ENCODE data around the gene SMU1. TPM values are rescaled to one million over a fixed set of nuclear protein-coding genes. Genes with fewer than 3 reads are reported as not detected.
"Not testable (repeated sequence)": the region's sequence is repeated elsewhere in the genome, so short reads cannot be mapped to it uniquely, and the experiment has no call there.

The SMU1 gene
- total and polyA plus RNA-seq, 2 donors (not counting 1 experiment from before 2014, with no cell fraction given) = 19.1 to 31.0 TPM

DNA sequence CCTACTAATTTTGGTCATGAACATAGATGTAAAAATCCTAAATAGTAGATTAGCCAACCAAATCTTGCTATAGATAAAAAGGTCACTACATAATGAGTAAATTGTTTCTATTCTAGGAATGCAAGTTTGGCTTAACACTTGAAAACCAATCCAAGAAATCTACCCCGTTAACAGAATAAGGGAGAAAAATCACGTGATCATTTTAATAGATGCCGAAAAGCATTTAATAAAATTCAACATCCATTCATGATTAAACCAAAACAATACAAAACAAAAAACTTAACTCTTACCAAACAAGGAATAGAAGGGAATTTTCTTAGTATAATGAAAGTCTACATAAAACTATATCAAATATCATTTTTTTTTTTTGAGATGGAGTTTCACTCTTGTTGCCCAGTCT, 20.7 kb upstream of the SMU1 start:
- H3K4me3 ChIP-seq (replicated peaks in 1 of 4; ENCODE audit: control extremely low read depth in 1 of 4, insufficient read depth in 1 of 4, low read depth in 3 of 4, low read length in 4 of 4) = no peak overlapping the region
- H3K27ac ChIP-seq (ENCODE audit: insufficient read depth, low read length) = no peak overlapping the region
- DNase-seq (ENCODE audit: low read depth in 2 of 2) = no peak
- H3K36me3 ChIP-seq (ENCODE audit: control insufficient read depth, insufficient read depth, low read length) = no peaks in the 10 kb centered on the region
- no peaks in the 10 kb centered on the region for H3K27me3 ChIP-seq (ENCODE audit: control insufficient read depth, insufficient read depth, low read length)
- H3K9ac ChIP-seq (ENCODE audit: insufficient read depth, low read length) = no peak overlapping the region
- H3K79me2 ChIP-seq (ENCODE audit: control insufficient read depth, insufficient read depth, low read length) = no peaks in the 10 kb centered on the region
- H3K9me3 ChIP-seq (ENCODE audit: control insufficient read depth, insufficient read depth, low read depth, low read length) = no peaks in the 10 kb centered on the region
- H3K4me2 ChIP-seq (ENCODE audit: extremely low read depth, insufficient read depth, low read length) = no peak overlapping the region
- no peaks in the 10 kb centered on the region for H4K20me1 ChIP-seq (ENCODE audit: control insufficient read depth, extremely low read depth, insufficient read depth, low read length)
- H3K4me1 ChIP-seq (ENCODE audit: control insufficient read depth, extremely low read depth, insufficient read depth, low read length) = peaks cover 7% of the 10 kb centered on the region
- TF ChIP-seq EZH2 (IDR thresholded peaks at IDR 0.05; ENCODE audit: low read length, missing control alignments) = no peak
- TF ChIP-seq, protein P1, sequence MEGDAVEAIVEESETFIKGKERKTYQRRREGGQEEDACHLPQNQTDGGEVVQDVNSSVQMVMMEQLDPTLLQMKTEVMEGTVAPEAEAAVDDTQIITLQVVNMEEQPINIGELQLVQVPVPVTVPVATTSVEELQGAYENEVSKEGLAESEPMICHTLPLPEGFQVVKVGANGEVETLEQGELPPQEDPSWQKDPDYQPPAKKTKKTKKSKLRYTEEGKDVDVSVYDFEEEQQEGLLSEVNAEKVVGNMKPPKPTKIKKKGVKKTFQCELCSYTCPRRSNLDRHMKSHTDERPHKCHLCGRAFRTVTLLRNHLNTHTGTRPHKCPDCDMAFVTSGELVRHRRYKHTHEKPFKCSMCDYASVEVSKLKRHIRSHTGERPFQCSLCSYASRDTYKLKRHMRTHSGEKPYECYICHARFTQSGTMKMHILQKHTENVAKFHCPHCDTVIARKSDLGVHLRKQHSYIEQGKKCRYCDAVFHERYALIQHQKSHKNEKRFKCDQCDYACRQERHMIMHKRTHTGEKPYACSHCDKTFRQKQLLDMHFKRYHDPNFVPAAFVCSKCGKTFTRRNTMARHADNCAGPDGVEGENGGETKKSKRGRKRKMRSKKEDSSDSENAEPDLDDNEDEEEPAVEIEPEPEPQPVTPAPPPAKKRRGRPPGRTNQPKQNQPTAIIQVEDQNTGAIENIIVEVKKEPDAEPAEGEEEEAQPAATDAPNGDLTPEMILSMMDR (conservative IDR thresholded peaks at IDR 0.05 in 1 of 2, IDR thresholded peaks at IDR 0.05 in 1 of 2; ENCODE audit: low read depth in 1 of 2, low read length in 2 of 2) = no peak
- no peak overlapping the region for H2AFZ ChIP-seq (ENCODE audit: low read length)

DNA sequence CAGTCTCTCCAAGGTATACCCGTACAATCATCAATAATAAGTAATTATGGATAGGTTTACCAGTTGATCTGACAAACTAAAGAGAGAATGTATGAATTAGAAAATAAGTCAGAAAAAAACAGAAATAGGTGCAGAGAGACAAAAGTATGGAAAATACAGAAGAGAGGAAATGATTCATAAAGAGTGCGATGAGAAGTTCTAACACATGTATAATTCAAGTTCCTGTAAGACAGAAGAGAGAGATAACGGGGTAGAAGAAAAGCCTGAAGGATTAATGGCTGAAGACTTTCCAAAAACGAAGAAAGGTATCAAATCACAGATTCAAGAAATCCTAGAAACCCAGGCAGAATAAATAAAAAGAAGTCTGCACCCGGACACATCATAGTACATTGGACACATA, 16.2 kb upstream of the SMU1 start:
- Histone ChIP-seq H3K27ac (ENCODE audit: insufficient read depth, low read length) (no peak overlapping the region), H3K4me2 (ENCODE audit: extremely low read depth, insufficient read depth, low read length) (no peak overlapping the region), H3K9ac (ENCODE audit: insufficient read depth, low read length) (no peak overlapping the region)

GRCh38 chr9:33085672-33086071, 9.2 kb upstream of the SMU1 start:
- H3K4me1 ChIP-seq (ENCODE audit: control insufficient read depth, extremely low read depth, insufficient read depth, low read length); H3K4me3 ChIP-seq (replicated peaks in 1 of 4; ENCODE audit: control extremely low read depth in 1 of 4, insufficient read depth in 1 of 4, low read depth in 3 of 4, low read length in 4 of 4); DNase-seq (ENCODE audit: low read depth in 2 of 2); H3K36me3 ChIP-seq (ENCODE audit: control insufficient read depth, insufficient read depth, low read length); H3K27ac ChIP-seq (ENCODE audit: insufficient read depth, low read length); H3K79me2 ChIP-seq (ENCODE audit: control insufficient read depth, insufficient read depth, low read length); H3K9me3 ChIP-seq (ENCODE audit: control insufficient read depth, insufficient read depth, low read depth, low read length); H3K9ac ChIP-seq (ENCODE audit: insufficient read depth, low read length); H4K20me1 ChIP-seq (ENCODE audit: control insufficient read depth, extremely low read depth, insufficient read depth, low read length); H3K27me3 ChIP-seq (ENCODE audit: control insufficient read depth, insufficient read depth, low read length); H3K4me2 ChIP-seq (ENCODE audit: extremely low read depth, insufficient read depth, low read length); H2AFZ ChIP-seq (ENCODE audit: low read length): not testable (repeated sequence)

More for the DNA sequence above, 16.2 kb upstream of the SMU1 start:
- no peaks in the 10 kb centered on the region for H3K27me3 ChIP-seq (ENCODE audit: control insufficient read depth, insufficient read depth, low read length)
- no peak for DNase-seq (ENCODE audit: low read depth in 2 of 2)
- no peak overlapping the region for H3K4me3 ChIP-seq (replicated peaks in 1 of 4; ENCODE audit: control extremely low read depth in 1 of 4, insufficient read depth in 1 of 4, low read depth in 3 of 4, low read length in 4 of 4)
- TF ChIP-seq EZH2 (IDR thresholded peaks at IDR 0.05; ENCODE audit: low read length, missing control alignments) = no peak
- TF ChIP-seq, protein P1 (conservative IDR thresholded peaks at IDR 0.05 in 1 of 2, IDR thresholded peaks at IDR 0.05 in 1 of 2; ENCODE audit: low read depth in 1 of 2, low read length in 2 of 2) = no peak
- H3K9me3 ChIP-seq (ENCODE audit: control insufficient read depth, insufficient read depth, low read depth, low read length) = no peaks in the 10 kb centered on the region
- H3K36me3 ChIP-seq (ENCODE audit: control insufficient read depth, insufficient read depth, low read length) = no peaks in the 10 kb centered on the region
- H2AFZ ChIP-seq (ENCODE audit: low read length) = no peak overlapping the region
- H3K4me1 ChIP-seq (ENCODE audit: control insufficient read depth, extremely low read depth, insufficient read depth, low read length) = no peaks in the 10 kb centered on the region
- no peaks in the 10 kb centered on the region for H4K20me1 ChIP-seq (ENCODE audit: control insufficient read depth, extremely low read depth, insufficient read depth, low read length)
- H3K79me2 ChIP-seq (ENCODE audit: control insufficient read depth, insufficient read depth, low read length) = no peaks in the 10 kb centered on the region
